HepG2 (cell line): ENCODE data around the gene DIS3L2. TPM values are rescaled to one million over a fixed set of nuclear protein-coding genes. Genes with fewer than 3 reads are reported as not detected.

Experiments
- ATAC-seq: fragments of 200-7000 bp; cut with Tn5 transposase; 3 replicates; pipeline ENCODE4 v1.9.1; 2020; ENCODE audit warnings: mild to moderate bottlenecking, moderate library complexity
- BruUV-seq: library from RNA; stranded (reverse); fragments of 400-500 nt; replicated peaks from 2 replicates; lab custom pipeline; 2021; lab: Mats Ljungman, UMichigan
- CTCF ChIA-PET: fragments of 300-600 bp; formaldehyde crosslinking; extraction: SDS; loops from one replicate; lab custom pipeline; 2021; ENCODE audit warnings: low total read pairs, inconsistent platforms, low intra/inter-chr PET ratio; lab: Yijun Ruan, JAX
- POLR2A ChIA-PET: fragments of 350-600 bp; sonication (Branson Sonifier 250); formaldehyde crosslinking; loops from one replicate; lab custom pipeline; 2020; ENCODE audit warnings: antibody characterized with exemption, inconsistent platforms; lab: Yijun Ruan, JAX
- DNase-seq: peaks from one replicate; pipeline ENCODE4 v3.0.0-alpha.2; 2015; ENCODE audit warnings: low spot score
- FAIRE-seq: peaks from 3 replicates; lab custom pipeline; 2011; peaks lifted over from hg19 to GRCh38; lab: Jason Lieb, UNC
- H2AFZ ChIP-seq: one replicate; pipeline ENCODE4 v1.6.1; 2011; ENCODE audit warnings: low read length, inconsistent platforms
- H3K27ac ChIP-seq: fragments of 300-600 bp; 3 replicates; pipeline ENCODE4 v1.8.0; 2011; ENCODE audit warnings: mixed run types, mild to moderate bottlenecking, mixed read lengths, low read length, inconsistent platforms; ENCODE audit not compliant: insufficient read depth; ENCODE audit errors: extremely low read length
- H3K27me3 ChIP-seq, 2 experiments: fragments of 200-600 bp in 1 of 2; 2 replicates in 1 of 2; 3 replicates in 1 of 2; pipeline versions ENCODE4 v1.6.0 to v1.8.0; 2011; ENCODE audit warnings: low read length in 2 of 2, mild to moderate bottlenecking in 2 of 2, moderate library complexity in 2 of 2, inconsistent platforms in 1 of 2; ENCODE audit not compliant: insufficient read depth in 2 of 2, control insufficient read depth in 1 of 2
- H3K36me3 ChIP-seq, 2 experiments: fragments of 200-600 bp in 1 of 2; replicated peaks in 1 of 2; 2 replicates in 1 of 2; 3 replicates in 1 of 2; pipeline versions ENCODE4 v1.5.1 to v1.8.0; 2011; ENCODE audit warnings: low read length in 2 of 2, inconsistent platforms in 1 of 2; ENCODE audit not compliant: insufficient read depth in 2 of 2, control insufficient read depth in 1 of 2
- H3K4me1 ChIP-seq: 2 replicates; pipeline ENCODE4 v1.5.1; 2012; ENCODE audit warnings: low read length, inconsistent platforms; ENCODE audit not compliant: insufficient read depth
- H3K4me2 ChIP-seq: 2 replicates; pipeline ENCODE4 v1.6.0; 2011; ENCODE audit warnings: low read depth, low read length, inconsistent platforms
- H3K4me3 ChIP-seq, 3 experiments: fragments of 200-600 bp in 1 of 3; sonication (generic), shearing (Covaris generic) in 1 of 3; replicated peaks in 1 of 3; 2 replicates each; pipeline ENCODE4 v1.5.1; 2011 to 2016; ENCODE audit warnings: low read length in 3 of 3, inconsistent platforms in 2 of 3, low read depth in 2 of 3, mild to moderate bottlenecking in 2 of 3, control low read depth in 1 of 3, mixed read lengths in 1 of 3; ENCODE audit not compliant: insufficient read depth in 1 of 3
- H3K79me2 ChIP-seq: one replicate; pipeline ENCODE4 v1.6.1; 2011; ENCODE audit warnings: low read length, inconsistent platforms; ENCODE audit not compliant: insufficient read depth
- H3K9ac ChIP-seq: 2 replicates; pipeline ENCODE4 v1.6.0; 2011; ENCODE audit warnings: mild to moderate bottlenecking, low read depth, low read length, inconsistent platforms; ENCODE audit not compliant: insufficient read depth
- H3K9me3 ChIP-seq: 2 replicates; pipeline ENCODE4 v1.5.1; 2012; ENCODE audit warnings: mild to moderate bottlenecking, low read length
- H4K20me1 ChIP-seq: 2 replicates; pipeline ENCODE4 v1.6.0; 2011; ENCODE audit warnings: inconsistent platforms, mild to moderate bottlenecking, low read length, moderate library complexity; ENCODE audit not compliant: insufficient read depth
- CCAR2 ChIP-seq: fragments of 200-400 bp; formaldehyde crosslinking; optimal IDR thresholded peaks from 2 replicates; pipeline ENCODE3; 2018; ENCODE audit warnings: low read depth, mild to moderate bottlenecking, low read length, moderate library complexity
- CENPBD1 ChIP-seq: sonication (generic); formaldehyde crosslinking; IDR thresholded peaks from 2 replicates; pipeline ENCODE4 v1.8.0; 2022; ENCODE audit warnings: missing genetic modification reagents, low read depth, mild to moderate bottlenecking, borderline replicate concordance
- HHEX ChIP-seq: IDR thresholded peaks from 2 replicates; pipeline ENCODE4 v1.6.1; 2016; ENCODE audit warnings: control low read depth
- HNRNPK ChIP-seq: fragments of 200-400 bp; formaldehyde crosslinking; IDR thresholded peaks from 2 replicates; pipeline ENCODE4 v1.6.1; 2018; ENCODE audit warnings: low read length, low read depth, moderate library complexity, mild to moderate bottlenecking; ENCODE audit not compliant: poor library complexity, severe bottlenecking
- HNRNPLL ChIP-seq: fragments of 200-400 bp; formaldehyde crosslinking; IDR thresholded peaks from 2 replicates; pipeline ENCODE4 v1.6.1; 2017; ENCODE audit warnings: mild to moderate bottlenecking, low read depth, low read length; ENCODE audit not compliant: poor library complexity, severe bottlenecking
- HOXD1 ChIP-seq: sonication (generic); formaldehyde crosslinking; IDR thresholded peaks from 2 replicates; pipeline ENCODE4 v1.5.0; 2020; ENCODE audit warnings: missing genetic modification reagents
- KLF6 ChIP-seq: IDR thresholded peaks from 2 replicates; pipeline ENCODE4 v1.8.0; 2016; ENCODE audit warnings: missing biosample characterization, missing genetic modification reagents
- NFE2L1 ChIP-seq: sonication (generic); formaldehyde crosslinking; IDR thresholded peaks from 2 replicates; pipeline ENCODE4 v1.4.0; 2020; ENCODE audit warnings: missing genetic modification reagents, mild to moderate bottlenecking, borderline replicate concordance
- RBM22 ChIP-seq: fragments of 200-400 bp; formaldehyde crosslinking; optimal IDR thresholded peaks from 2 replicates; pipeline ENCODE3; 2017; ENCODE audit warnings: mild to moderate bottlenecking, low read length, moderate library complexity
- SPEN ChIP-seq: sonication (generic); formaldehyde crosslinking; IDR thresholded peaks from 2 replicates; pipeline ENCODE4 v1.5.1; 2020; ENCODE audit warnings: low read depth, mild to moderate bottlenecking, missing genetic modification reagents
- ZFY ChIP-seq: sonication (generic); formaldehyde crosslinking; IDR thresholded peaks from 2 replicates; pipeline ENCODE4 v1.4.0; 2020; ENCODE audit warnings: missing genetic modification reagents
- ZNF256 ChIP-seq: sonication (generic); formaldehyde crosslinking; conservative IDR thresholded peaks from 2 replicates; pipeline ENCODE4 v1.4.0; 2020; ENCODE audit warnings: missing genetic modification reagents
- ZNF460 ChIP-seq: sonication (generic); formaldehyde crosslinking; IDR thresholded peaks from 2 replicates; pipeline ENCODE4 v1.5.1; 2020; ENCODE audit warnings: missing genetic modification reagents, mild to moderate bottlenecking, borderline replicate concordance
- ZNF546 ChIP-seq: sonication (generic); formaldehyde crosslinking; conservative IDR thresholded peaks from 2 replicates; pipeline ENCODE4 v1.8.1; 2023; ENCODE audit warnings: mild to moderate bottlenecking, missing genetic modification reagents
- ZNF605 ChIP-seq: sonication (generic); formaldehyde crosslinking; IDR thresholded peaks from 2 replicates; pipeline ENCODE4 v1.8.0; 2022; ENCODE audit warnings: mild to moderate bottlenecking, missing genetic modification reagents
- ZNF788 ChIP-seq: sonication (generic); formaldehyde crosslinking; IDR thresholded peaks from 2 replicates; pipeline ENCODE4 v1.5.0; 2020; ENCODE audit warnings: mild to moderate bottlenecking, missing genetic modification reagents, borderline replicate concordance
- WGBS: methylation state at CpG from one replicate; pipeline ENCODE4 v1.1.6; 2017; ENCODE audit warnings: low lambda C conversion rate; 5-methylcytosine and 5-hydroxymethylcytosine counted together
- in situ Hi-C: cut with HindIII; loops from 2 replicates; pipeline ENCODE4 v1.10.0; 2017; ENCODE audit warnings: low pct_unique_long_range_greater_than_20kb; ENCODE audit not compliant: extremely low pct_ligation_motif_present
- intact Hi-C: fragments of 100-400 bp; cut with micrococcal nuclease; formaldehyde crosslinking; loops from one replicate; pipeline ENCODE4 v1.10.0; 2022; ENCODE audit not compliant: unreplicated experiment
- polyA plus RNA-seq, 8 experiments: library from polyadenylated mRNA; depleted of rRNA in 3 of 8; stranded (reverse) in 7 of 8; unstranded in 1 of 8; fragments of >200 nt; fragmentation: Illumina TruSeq in 4 of 8; extraction: Trizol in 4 of 8; gene quantifications; 2 replicates each; pipeline versions ENCODE4 v1.2.1 to v1.2.3, GENCODE V29; 2011 to 2016; ENCODE audit warnings: low read depth in 4 of 8, missing spikeins in 1 of 8, mixed read lengths in 1 of 8; ENCODE audit not compliant: insufficient read depth in 1 of 8
- total RNA-seq, 5 experiments: library from RNA; depleted of rRNA; stranded (reverse); fragments of >200 nt; fragmentation: Illumina TruSeq; extraction: Trizol; gene quantifications; 2 replicates each; pipeline ENCODE4 v1.2.3, GENCODE V29; 2016; ENCODE audit warnings: low read depth in 1 of 5
- TF ChIP-seq, protein P1 (sequence below): sonication (generic); formaldehyde crosslinking; IDR thresholded peaks from 2 replicates; pipeline ENCODE4 v1.9.0; 2021; ENCODE audit warnings: missing genetic modification reagents, borderline replicate concordance

DIS3L2 gene
- total and polyA plus RNA-seq, 2 of the 13 experiments (the other 11 are each of a cell fraction or from before 2014, with no cell fraction given) = 7.0 to 23.9 TPM

DNA sequence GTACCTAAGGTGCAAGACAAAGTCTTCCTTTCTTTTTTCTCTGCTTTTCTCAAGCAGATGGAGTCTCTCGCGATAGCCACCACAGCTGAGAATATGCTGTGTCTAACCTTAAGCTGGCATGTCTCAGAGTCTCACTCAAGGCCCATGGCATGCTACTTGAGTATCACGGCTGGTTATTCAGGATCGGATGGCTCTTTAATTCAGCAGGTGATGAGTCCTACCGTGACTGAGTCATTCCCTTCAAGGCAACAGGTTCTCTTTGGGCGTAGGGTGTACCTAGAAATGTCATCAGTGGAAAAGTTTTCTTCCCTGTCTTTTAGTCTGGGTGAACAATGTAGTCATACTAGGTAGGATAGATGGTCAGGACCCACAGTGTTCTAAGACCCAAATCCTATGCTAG lies 136.2 kb downstream of the DIS3L2 start:
- 97% methylated on average over 6 of the region's 6 CpGs for WGBS
- BruUV-seq = no TSS peak
- no peaks in the 10 kb centered on the region for H3K79me2 ChIP-seq
- no peaks in the 10 kb centered on the region for H3K27me3 ChIP-seq
- intact Hi-C loops = no loop called here
- no peaks in the 10 kb centered on the region for H3K4me1 ChIP-seq
- H3K9ac ChIP-seq = no peak overlapping the region
- peaks cover 0 to 14% of the 10 kb centered on the region in 2 experiments; a peak in 2 of 5 replicates for H3K36me3 ChIP-seq
- H3K4me2 ChIP-seq = no peak overlapping the region
- no peak overlapping the region for H3K27ac ChIP-seq
- in situ Hi-C loops = no loop called here
- ChIA-PET CTCF (no interaction called here), POLR2A (no interaction called here)
- ATAC-seq (no peak), DNase-seq (no peak), FAIRE-seq (no peak)
- H3K4me3 ChIP-seq = no peak overlapping the region
- no peak overlapping the region for H2AFZ ChIP-seq
- H3K9me3 ChIP-seq = no peaks in the 10 kb centered on the region
- peak; percentile 17 for TF ChIP-seq RBM22
- TF ChIP-seq NFE2L1 = no peak
- no peaks in the 10 kb centered on the region for H4K20me1 ChIP-seq

DNA sequence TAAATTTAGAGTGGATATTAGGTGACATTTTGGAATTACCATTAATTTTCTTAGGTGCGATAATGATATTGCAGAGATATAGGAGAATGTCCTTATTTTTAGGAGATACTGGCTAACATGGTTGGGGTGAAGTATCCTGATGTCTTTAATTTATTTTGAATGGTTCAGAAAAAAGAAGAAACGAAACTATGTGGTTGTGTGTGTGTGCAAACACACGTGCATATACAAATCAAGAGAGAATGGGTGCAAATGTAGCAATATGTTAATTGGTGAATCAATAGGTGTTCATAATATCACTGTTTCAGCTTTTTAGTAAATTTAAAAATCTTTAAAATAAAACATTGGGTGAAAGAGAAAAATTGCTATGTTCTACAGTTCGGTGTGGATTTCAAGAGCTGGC lies 140.9 kb downstream of the DIS3L2 start:
- CTCF ChIA-PET = no interaction called here
- H3K9me3 ChIP-seq = no peaks in the 10 kb centered on the region
- no peak overlapping the region for H2AFZ ChIP-seq
- FAIRE-seq (no peak), DNase-seq (no peak), ATAC-seq (no peak)
- no peaks in the 10 kb centered on the region for H3K79me2 ChIP-seq
- 97% methylated on average over 4 of the region's 4 CpGs for WGBS
- no peak overlapping the region for H3K4me2 ChIP-seq
- no peak overlapping the region for H3K9ac ChIP-seq
- in situ Hi-C loops (no loop called here), intact Hi-C loops (no loop called here)
- POLR2A ChIA-PET = no interaction called here
- no peaks in the 10 kb centered on the region for H3K4me1 ChIP-seq
- BruUV-seq = no TSS peak
- no peak overlapping the region for H3K27ac ChIP-seq
- no peaks in the 10 kb centered on the region for H3K27me3 ChIP-seq
- no peak overlapping the region for H3K4me3 ChIP-seq
- H3K36me3 ChIP-seq = peaks cover 0 to 6% of the 10 kb centered on the region in 2 experiments; a peak in 1 of 5 replicates
- H4K20me1 ChIP-seq = no peaks in the 10 kb centered on the region
- TF ChIP-seq ZNF546 (CRISPR knock-in tag) (no peak), KLF6 (CRISPR knock-in tag) (no peak), ZNF788 (CRISPR knock-in tag) (no peak), HNRNPK (no peak), ZNF460 (CRISPR knock-in tag) (no peak), ZNF605 (CRISPR knock-in tag) (no peak), ZNF256 (CRISPR knock-in tag) (no peak), HNRNPLL (no peak), HHEX (CRISPR knock-in tag) (no peak), HOXD1 (CRISPR knock-in tag) (no peak), ZFY (no peak), CCAR2 (no peak), SPEN (no peak), CENPBD1 (CRISPR knock-in tag) (no peak)
- TF ChIP-seq, protein P1, sequence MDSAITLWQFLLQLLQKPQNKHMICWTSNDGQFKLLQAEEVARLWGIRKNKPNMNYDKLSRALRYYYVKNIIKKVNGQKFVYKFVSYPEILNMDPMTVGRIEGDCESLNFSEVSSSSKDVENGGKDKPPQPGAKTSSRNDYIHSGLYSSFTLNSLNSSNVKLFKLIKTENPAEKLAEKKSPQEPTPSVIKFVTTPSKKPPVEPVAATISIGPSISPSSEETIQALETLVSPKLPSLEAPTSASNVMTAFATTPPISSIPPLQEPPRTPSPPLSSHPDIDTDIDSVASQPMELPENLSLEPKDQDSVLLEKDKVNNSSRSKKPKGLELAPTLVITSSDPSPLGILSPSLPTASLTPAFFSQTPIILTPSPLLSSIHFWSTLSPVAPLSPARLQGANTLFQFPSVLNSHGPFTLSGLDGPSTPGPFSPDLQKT = no peak
